SU-DHL-6 (cell line): ENCODE measurements around the gene MPPED2.

Source experiments
- CTCF ChIP-seq: fragments of 200-600 bp; sonication (generic); IDR thresholded peaks from one replicate; pipeline ENCODE4 v1.5.1; 2017; ENCODE audit warnings: antibody characterized with exemption, mild to moderate bottlenecking, low read length, moderate library complexity; ENCODE audit not compliant: insufficient read depth, poor library complexity, severe bottlenecking
- EZH2phosphoT487 ChIP-seq: fragments of 200-600 bp; sonication (generic), shearing (Covaris generic); conservative IDR thresholded peaks from 2 replicates; pipeline ENCODE4 v1.6.1; 2018; ENCODE audit warnings: mild to moderate bottlenecking, antibody characterized with exemption, low read length, moderate library complexity, mixed read lengths

- TF ChIP-seq CTCF (no peak), EZH2phosphoT487 (no peak)
These were observed 132.4 kb downstream of the MPPED2 start for GRCh38 chr11:30453705-30454104.
